Smooth muscle cell (in vitro differentiated cells): ENCODE results near the gene RADIL. TPM values are rescaled to one million over a fixed set of nuclear protein-coding genes. Genes with fewer than 3 reads are reported as not detected.

Experiments used
- DNase-seq: peaks from one replicate; lab custom pipeline; 2025; ENCODE audit not compliant: unreplicated experiment; lab: John Stamatoyannopoulos, UW
- H2AFZ ChIP-seq: fragments of 200-600 bp; sonication (generic); 2 replicates; pipeline ENCODE4 v1.6.0; 2016; ENCODE audit warnings: antibody characterized with exemption, low read depth, mild to moderate bottlenecking
- H3F3A ChIP-seq: fragments of 200-600 bp; sonication (generic); 2 replicates; pipeline ENCODE4 v1.6.0; 2017; ENCODE audit warnings: antibody characterized with exemption, low read depth
- H3K27ac ChIP-seq: fragments of 200-600 bp; sonication (generic); 2 replicates; pipeline ENCODE4 v1.5.1; 2016; ENCODE audit warnings: low read depth, mild to moderate bottlenecking
- H3K27me3 ChIP-seq: fragments of 200-600 bp; sonication (generic); 2 replicates; pipeline ENCODE4 v1.6.1; 2016; ENCODE audit warnings: low read depth, mild to moderate bottlenecking
- H3K36me3 ChIP-seq: fragments of 200-600 bp; sonication (generic); 2 replicates; pipeline ENCODE4 v1.5.1; 2016; ENCODE audit warnings: low read depth
- H3K4me1 ChIP-seq: fragments of 200-600 bp; sonication (generic); 2 replicates; pipeline ENCODE4 v1.5.1; 2016; ENCODE audit warnings: low read depth
- H3K4me2 ChIP-seq: fragments of 200-600 bp; sonication (generic); 2 replicates; pipeline ENCODE4 v1.6.0; 2016; ENCODE audit warnings: mild to moderate bottlenecking
- H3K4me3 ChIP-seq: fragments of 200-600 bp; sonication (generic); 2 replicates; pipeline ENCODE4 v1.5.1; 2016; ENCODE audit warnings: mild to moderate bottlenecking
- H3K79me2 ChIP-seq: fragments of 200-600 bp; sonication (generic); 2 replicates; pipeline ENCODE4 v1.6.0; 2016; ENCODE audit warnings: low read depth, mild to moderate bottlenecking
- H3K9ac ChIP-seq: fragments of 200-600 bp; sonication (generic); 2 replicates; pipeline ENCODE4 v1.6.0; 2016; ENCODE audit warnings: low read depth
- H3K9me3 ChIP-seq: fragments of 200-600 bp; sonication (generic); replicated peaks from 2 replicates; pipeline ENCODE4 v1.5.1; 2016; ENCODE audit warnings: low read depth
- H4K20me1 ChIP-seq: fragments of 200-600 bp; sonication (generic); 2 replicates; pipeline ENCODE4 v1.6.0; 2016; ENCODE audit warnings: low read depth
- WGBS: methylation state at CpG from one replicate; pipeline ENCODE4 v1.1.7; 2016; ENCODE audit warnings: low lambda C conversion rate; 5-methylcytosine and 5-hydroxymethylcytosine counted together
- polyA plus RNA-seq: library from polyadenylated mRNA; unstranded; fragments of >200 nt; fragmentation: Nextera tagmentation; extraction: Ambion mirVana; gene quantifications from 2 replicates; pipeline ENCODE4 v1.2.1, GENCODE V29; 2016
- total RNA-seq: library from RNA; depleted of rRNA; stranded (reverse); fragments of >200 nt; gene quantifications from 2 replicates; pipeline ENCODE4 v1.2.3, GENCODE V29; 2014
- TF ChIP-seq, protein P1 (sequence below): fragments of 200-600 bp; sonication (generic); IDR thresholded peaks from 2 replicates; pipeline ENCODE4 v1.5.1; 2017; ENCODE audit warnings: borderline replicate concordance, mild to moderate bottlenecking, antibody characterized with exemption; ENCODE audit not compliant: insufficient read depth, poor library complexity, severe bottlenecking

Gene RADIL
- total and polyA plus RNA-seq, 2 experiments from 2014 or later, result 4.7 to 10.7 TPM

DNA sequence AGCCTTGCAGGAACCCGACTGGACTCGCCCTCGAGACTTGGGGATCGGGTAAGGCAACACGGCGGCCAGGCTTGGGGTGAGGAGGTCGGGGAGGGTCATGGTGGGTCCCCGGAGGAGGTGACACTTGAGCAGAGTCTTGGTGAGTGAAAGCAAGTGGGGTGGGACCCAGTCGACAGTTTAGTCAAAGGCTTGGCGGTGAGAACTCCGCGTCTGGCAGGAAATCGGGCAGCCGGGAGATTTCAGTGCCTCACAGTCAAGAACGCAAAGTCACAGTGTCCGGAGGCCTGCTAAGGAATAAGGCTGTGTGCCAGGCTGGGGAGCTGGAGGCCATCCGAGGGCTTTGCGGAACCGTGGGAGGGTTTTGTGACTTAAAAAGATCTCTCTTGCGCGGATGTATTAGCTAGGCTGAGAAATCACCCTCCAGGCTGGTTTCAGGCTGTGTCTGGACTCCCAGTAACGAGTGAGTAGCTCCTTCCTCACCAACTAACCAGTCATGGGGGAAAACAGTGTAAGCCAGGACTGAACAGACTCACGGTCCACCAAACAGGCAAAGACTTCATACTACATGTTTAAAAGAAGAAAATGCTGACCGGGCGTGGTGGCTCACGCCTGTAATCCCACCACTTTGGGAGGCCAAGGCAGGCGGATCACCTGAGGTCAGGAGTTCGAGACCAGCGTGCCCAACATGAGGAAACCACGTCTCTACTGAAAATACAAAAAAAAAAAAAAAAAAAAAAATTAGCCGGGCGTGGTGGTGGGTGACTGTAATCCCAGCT lies 107.5 kb downstream of the RADIL start:
- Histone ChIP-seq H3K4me1 (no peaks in the 10 kb centered on the region), H3K4me2 (peak overlapping the region; percentile 86), H3K4me3 (peak overlapping the region; percentile 65), H4K20me1 (peaks cover 18% of the 10 kb centered on the region), H3K36me3 (no peaks in the 10 kb centered on the region), H3K79me2 (peaks cover 40% of the 10 kb centered on the region), H2AFZ (peak overlapping the region; percentile 49), H3K27ac (peak overlapping the region; percentile 93), H3K9me3 (no peaks in the 10 kb centered on the region), H3K27me3 (no peaks in the 10 kb centered on the region), H3K9ac (peak overlapping the region; percentile 98), H3F3A (no peaks in the 10 kb centered on the region)
- whole genome bisulfite sequencing, result 30% methylated on average over 32 of the region's 32 CpGs
- TF ChIP-seq, protein P1, sequence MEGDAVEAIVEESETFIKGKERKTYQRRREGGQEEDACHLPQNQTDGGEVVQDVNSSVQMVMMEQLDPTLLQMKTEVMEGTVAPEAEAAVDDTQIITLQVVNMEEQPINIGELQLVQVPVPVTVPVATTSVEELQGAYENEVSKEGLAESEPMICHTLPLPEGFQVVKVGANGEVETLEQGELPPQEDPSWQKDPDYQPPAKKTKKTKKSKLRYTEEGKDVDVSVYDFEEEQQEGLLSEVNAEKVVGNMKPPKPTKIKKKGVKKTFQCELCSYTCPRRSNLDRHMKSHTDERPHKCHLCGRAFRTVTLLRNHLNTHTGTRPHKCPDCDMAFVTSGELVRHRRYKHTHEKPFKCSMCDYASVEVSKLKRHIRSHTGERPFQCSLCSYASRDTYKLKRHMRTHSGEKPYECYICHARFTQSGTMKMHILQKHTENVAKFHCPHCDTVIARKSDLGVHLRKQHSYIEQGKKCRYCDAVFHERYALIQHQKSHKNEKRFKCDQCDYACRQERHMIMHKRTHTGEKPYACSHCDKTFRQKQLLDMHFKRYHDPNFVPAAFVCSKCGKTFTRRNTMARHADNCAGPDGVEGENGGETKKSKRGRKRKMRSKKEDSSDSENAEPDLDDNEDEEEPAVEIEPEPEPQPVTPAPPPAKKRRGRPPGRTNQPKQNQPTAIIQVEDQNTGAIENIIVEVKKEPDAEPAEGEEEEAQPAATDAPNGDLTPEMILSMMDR, result no peak
- peak; percentile 57 for DNase-seq

DNA sequence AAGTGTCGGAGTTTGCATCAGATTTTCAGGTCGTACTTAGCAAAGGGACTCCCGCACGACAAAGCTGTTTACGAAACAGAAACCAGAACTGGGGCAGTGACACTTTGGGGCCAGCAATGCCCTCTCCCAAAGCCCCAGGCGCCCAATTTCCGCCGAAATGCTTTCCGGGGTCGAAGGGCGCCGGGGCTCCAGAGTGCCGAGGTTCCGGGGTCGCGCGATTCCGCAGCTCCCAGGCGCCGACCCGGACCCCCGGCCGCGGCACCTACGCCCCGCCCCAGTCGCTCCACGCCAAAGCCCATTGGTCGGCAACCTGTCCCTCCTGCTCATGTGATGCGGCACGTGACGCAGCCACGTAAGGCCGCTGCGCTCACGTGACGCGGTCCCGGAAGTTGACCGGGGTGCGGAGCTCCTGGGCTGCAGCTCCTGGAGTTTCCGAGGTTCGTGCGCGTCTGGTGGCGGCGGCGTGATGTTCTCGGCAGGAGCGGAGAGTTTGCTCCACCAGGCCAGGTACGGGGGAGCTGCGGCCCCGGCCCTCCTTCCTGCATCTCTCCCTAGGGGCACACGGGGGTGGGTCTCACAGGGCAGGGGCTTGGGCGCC lies 108.2 kb downstream of the RADIL start, which contains the start of gene AP5Z1:
Gene AP5Z1, plus strand, starts transcription at position 374 of the 598 bp plus-strand sequence. Its CDS starts 93 bp downstream, at position 467.
- H3K9ac ChIP-seq, result peak within 1 kb of the TSS; percentile 98
- TF ChIP-seq, protein P1, result no peak
- H3K36me3 ChIP-seq, result no peaks in the 10 kb centered on the region
- peak within 1 kb of the TSS; percentile 86 for H3K4me2 ChIP-seq
- peak within 1 kb of the TSS; percentile 65 for H3K4me3 ChIP-seq
- H3K4me1 ChIP-seq, result no peaks in the 10 kb centered on the region
- H3K27ac ChIP-seq, result peak within 1 kb of the TSS; percentile 93
- WGBS, result under 1% methylated on average over 52 of the region's 55 CpGs
- DNase-seq, result peak; percentile 68
- no peaks in the 10 kb centered on the region for H3F3A ChIP-seq
- no peaks in the 10 kb centered on the region for H3K27me3 ChIP-seq
- no peaks in the 10 kb centered on the region for H3K9me3 ChIP-seq
- H2AFZ ChIP-seq, result peak within 1 kb of the TSS; percentile 49
- H3K79me2 ChIP-seq, result peaks cover 37% of the 10 kb centered on the region
- H4K20me1 ChIP-seq, result peaks cover 13% of the 10 kb centered on the region

DNA sequence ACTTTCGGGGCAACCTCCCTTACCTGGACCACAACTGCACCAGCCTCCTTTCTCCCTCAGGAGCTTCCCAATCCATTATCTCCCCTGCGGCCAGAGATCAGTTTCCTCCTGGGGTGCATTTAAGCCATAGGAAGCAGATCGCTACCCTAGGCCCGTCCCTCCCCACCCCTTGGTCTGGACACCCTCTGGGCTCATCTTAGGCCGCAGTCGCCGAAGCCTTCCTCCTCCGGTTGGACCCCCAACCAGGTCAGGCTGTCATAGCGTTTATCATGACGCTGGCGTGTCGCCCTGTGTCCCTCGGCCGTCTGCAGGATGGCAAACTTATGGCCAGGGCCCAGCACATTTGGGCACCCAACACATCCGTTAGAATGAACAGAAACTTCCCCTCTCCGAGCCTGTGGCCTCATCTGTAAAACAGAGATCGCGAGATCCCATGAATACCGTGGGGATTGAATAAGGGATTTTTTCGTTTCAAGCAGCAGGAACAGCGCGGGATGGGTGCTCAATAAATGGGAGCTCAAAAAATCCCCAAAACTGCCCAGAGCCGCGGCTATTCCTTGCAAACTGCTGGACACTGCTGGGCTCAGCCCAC lies 108.8 kb downstream of the RADIL start:
- H3K27me3 ChIP-seq, result no peaks in the 10 kb centered on the region
- peak overlapping the region; percentile 43 for H2AFZ ChIP-seq
- TF ChIP-seq, protein P1, result no peak
- no peaks in the 10 kb centered on the region for H3K36me3 ChIP-seq
- no peaks in the 10 kb centered on the region for H3F3A ChIP-seq
- peak overlapping the region; percentile 86 for H3K4me2 ChIP-seq
- H3K4me1 ChIP-seq, result no peaks in the 10 kb centered on the region
- peak overlapping the region; percentile 98 for H3K9ac ChIP-seq
- peak overlapping the region; percentile 65 for H3K4me3 ChIP-seq
- peaks cover 7% of the 10 kb centered on the region for H4K20me1 ChIP-seq
- WGBS, result 44% methylated on average over 24 of the region's 24 CpGs
- peaks cover 33% of the 10 kb centered on the region for H3K79me2 ChIP-seq
- H3K9me3 ChIP-seq, result no peaks in the 10 kb centered on the region
- peak overlapping the region; percentile 93 for H3K27ac ChIP-seq
- no peak for DNase-seq
